HG03060 (cell line): ENCODE measurements around the gene BCL11B.

ENCODE experiments used
- ATAC-seq: cut with Tn5 transposase; IDR thresholded peaks from one replicate; pipeline ENCODE4 v1.9.1; 2021; ENCODE audit warnings: low read depth, moderate number of reproducible peaks; ENCODE audit not compliant: unreplicated experiment

The BCL11B gene

DNA sequence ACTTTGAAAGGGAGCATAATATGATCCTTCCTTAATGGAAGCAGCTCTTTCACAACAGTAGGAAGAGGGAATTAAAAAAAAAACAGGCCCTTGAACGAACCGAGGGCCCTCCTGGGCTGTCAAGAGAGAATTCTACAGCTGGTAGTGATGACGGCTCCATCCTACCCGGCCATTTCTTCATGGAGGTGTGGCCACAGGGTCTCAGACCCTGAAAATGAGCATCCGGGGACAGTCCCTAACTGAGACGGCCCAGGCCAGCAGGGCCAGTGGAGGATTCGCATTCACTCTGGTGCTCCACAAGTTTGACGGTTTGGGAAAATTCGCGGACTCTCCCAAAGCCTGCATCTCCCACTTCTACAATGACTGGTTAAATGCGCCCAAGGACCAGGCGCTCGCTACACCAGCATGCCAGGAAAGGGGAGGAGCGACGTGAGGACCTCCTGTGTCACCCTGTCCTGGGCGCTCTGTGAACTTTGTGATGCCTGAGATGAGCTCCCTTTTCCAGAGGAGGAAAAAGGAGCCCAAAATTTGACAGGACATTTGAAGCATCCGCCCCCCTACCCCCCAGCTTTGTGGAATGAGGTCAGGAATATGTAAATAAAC is 66.8 kb downstream of the BCL11B start:
- no peak for ATAC-seq

DNA sequence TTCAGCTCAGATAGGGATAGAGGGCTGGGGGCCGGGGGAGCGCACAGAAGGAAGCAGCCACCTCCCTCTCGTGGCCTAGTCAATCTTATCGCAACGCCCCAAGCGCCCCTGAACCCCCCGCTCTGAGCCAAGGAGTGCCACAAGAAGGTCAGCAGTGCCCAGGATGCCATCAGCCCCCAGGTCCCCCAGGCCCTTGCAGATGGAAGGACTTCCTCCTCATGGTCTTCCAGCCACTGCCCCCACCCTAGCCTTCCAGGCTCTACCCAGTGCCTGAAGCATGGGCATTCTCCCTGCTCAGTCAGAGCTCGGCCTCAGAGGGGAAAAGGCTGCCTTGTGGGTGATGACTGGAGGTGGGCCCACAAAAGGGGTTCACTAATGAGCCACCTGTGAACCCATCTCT is 68.2 kb downstream of the BCL11B start:
- ATAC-seq: no peak

DNA sequence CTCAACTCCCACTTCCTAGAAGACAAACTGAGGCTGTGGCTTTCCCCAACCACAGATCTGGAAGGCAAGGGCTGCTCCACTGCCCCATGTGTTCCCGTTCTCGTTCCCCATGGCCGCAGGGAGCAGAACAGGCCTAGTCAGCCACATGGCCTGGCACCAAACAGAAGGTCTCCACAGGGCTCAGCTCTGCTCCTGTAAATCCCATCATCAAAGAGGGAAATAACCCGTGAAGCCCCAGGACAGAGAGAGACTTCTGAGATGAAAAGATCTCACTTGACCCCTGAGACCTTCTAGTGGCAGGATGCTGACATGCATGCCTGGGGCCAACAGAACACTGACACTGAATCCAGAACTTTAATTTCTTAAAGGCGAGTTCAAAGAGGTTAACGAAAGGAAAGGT is 68.9 kb downstream of the BCL11B start:
- ATAC-seq: no peak

DNA sequence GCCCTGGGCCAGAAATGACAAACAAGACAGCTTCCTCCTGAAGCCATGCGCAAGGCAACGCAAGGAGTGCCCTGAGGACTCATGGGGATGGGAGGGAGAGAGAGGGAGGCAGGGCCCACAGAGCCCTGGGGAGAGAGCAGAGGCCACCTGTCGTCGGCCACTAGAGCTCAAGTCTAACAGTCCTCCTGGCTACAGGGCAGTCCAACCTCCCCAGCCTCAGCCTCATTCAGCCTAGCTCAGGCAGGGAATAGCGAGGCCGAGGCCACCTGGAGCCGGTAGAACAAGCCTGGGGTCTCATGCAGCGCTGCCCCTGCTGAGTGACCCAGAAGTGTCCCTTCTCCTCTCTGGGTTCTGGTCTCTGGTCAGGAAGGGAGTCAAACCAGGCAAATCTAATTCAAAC is 69.5 kb downstream of the BCL11B start:
- no peak for ATAC-seq

DNA sequence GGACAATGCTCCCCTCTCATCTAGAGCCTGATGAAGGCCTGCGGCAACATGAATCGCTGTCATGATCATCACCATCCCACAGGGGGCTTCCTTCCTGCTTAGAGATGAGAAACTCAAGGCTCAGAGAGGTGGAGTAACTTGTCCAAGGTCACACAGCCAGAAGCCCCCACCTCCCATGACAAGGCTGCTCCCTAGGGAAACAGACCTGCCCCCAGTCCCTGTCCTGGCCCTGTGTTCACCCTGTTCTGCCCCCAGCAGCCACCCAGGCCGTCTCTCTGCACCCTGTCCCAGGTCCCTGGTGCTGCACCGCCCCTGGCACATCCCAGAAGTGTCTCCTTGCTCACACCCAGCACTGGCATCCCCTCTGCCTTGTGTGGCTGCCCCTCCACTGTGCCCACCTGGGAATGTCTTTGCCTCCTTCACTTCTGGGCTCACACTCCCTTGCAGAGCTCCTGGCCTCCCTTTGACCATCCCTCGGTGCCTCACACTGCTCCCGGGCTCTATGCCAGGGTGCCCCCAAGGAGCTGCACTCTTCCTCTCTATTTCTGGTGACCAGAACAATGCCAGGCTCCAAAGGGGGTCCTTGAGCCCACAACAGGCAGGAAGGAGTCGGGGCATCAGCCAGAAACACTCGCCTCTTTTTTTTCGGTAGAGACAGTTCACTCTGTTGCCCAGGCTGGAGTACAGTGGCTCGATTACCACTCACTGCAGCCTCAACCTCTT is 70.5 kb downstream of the BCL11B start:
- no peak for ATAC-seq

DNA sequence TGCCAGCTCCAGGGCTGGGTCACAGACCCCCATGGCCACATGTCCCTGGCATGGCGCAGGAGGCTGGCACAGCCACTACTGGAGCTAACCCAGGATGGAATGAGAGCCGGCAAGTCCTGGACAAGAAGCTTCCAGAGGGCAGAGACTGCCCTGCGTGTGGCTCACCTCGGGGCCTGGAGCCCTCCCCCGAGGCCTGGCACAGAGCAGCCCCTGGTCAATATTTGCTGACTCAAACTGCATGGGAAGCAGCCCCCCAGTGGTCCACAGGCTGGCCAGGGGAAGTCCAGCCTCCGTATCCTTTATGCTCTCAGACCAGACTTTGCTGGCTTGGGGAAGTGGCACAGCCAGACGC is 71.4 kb downstream of the BCL11B start:
- no peak for ATAC-seq

DNA sequence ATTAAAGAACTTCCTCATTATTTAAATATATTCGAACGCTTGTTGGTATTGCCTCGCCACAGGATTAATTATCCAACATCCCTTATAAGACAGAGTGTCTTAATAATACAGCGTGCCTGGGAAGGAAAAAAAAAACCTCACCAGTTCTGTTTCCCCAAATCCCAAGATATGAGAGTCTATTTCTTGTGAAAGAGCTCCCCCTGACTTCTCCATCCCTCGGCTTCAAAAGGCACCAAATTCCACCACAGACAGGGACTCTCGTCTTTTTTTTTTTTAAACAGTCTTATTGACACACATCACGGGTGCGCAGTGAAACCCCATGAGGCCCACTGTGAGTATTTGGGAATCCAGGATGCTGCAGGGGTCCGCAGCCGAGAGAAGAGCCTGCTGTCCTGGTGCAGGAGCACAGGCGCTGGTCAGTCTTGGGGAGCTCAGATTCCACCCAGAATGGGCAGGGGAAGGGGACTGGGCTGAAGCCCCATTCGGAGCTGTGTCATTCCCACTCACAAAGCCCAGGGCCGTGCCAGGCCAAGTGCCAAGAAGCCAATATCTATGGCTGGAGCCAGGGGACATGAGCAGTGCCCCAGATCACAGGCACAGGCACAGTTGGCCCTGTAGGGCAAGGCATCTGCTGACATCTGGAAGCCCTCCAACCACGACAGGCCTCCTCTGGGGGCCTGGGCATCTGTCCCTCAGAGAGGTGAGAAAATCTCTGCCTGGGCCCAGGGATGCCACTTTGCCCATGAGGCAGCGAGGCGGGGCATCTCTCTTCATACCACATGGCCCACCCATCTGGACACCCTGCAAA is 71.9 kb downstream of the BCL11B start:
- ATAC-seq: no peak

DNA sequence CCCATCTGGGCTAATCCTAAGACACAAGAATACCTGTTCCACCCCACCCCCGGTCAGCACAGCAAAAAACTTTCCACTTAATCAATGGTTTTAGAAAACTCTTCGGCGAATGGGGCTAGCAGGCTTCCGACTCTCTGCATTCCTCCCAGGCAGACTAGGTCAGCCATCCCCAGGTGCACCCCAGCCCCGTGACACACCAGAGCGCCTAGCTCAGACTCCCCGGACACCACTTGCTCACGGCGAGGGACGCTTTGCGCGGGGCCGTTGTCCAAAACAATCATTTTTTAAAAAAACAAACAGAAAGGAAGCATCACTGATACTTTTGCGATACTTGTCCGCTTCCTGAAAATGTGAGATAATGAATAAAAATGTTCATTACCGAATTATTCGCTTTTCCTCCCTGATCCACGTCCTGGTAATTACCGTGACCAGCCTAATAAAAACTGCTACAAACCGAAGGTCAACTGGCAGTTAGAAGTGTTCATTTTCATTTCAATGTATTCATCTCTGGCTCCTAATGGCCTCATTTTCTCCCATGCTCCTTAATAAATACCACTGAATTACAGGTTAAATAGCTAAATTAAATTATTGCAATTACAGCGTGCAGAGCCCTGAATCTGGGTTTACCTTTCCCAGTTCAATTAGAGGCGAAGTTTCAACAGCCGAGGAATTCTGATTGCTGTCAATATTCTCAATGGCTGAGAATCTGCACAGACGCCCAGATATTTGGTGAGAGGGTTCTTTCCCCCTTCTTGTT is 73.1 kb downstream of the BCL11B start:
- no peak for ATAC-seq

DNA sequence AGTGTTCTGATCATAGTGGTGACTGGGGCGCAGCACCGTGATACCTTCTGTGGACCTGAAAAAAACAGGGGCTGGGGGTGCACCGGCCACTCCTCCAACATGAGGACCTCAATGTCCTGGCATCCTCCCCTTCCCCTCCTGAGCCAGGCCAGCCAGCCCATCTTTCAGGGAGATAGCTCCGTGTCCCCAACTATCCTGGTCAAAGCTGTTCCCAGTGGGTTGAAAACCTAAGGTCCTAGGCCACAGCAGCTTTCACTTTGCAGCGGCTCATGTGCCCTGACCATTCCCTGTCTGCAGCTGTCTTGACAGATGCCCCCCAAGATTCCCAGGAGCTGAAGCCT is 75.7 kb downstream of the BCL11B start:
- ATAC-seq: no peak

DNA sequence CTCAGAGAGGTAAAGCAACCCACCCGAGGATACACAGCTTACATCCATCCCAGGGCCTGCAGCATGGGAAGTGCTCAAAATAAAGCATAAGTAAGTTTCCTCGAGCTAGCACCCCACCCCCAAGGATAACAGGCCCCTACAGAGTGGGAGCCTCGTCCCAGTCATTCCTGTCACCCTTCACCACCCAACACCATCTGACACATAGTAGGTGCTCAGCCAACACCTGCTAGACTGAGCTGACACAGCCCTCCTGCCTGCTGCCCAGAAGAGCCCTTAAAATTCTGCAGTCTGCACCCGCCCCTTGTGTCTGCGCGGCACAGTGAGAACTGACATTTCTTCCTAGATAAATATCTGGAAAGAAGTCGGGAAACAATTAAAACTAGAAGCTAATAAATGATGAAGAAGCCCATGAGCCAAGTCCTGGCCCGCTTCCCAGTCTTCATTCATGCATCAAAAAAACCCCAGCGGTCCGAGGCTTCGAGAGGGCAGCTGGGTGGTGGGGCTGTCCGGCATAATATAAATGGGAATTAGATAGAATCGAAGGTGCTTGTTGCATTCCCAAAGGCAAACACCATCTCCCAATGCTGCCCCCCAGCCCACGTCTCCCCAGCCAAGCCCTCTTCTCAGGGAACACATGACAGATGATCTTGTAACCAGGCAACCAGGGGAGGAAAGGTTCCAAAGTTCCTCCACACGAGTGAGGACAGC is 76.2 kb downstream of the BCL11B start:
- ATAC-seq: no peak

DNA sequence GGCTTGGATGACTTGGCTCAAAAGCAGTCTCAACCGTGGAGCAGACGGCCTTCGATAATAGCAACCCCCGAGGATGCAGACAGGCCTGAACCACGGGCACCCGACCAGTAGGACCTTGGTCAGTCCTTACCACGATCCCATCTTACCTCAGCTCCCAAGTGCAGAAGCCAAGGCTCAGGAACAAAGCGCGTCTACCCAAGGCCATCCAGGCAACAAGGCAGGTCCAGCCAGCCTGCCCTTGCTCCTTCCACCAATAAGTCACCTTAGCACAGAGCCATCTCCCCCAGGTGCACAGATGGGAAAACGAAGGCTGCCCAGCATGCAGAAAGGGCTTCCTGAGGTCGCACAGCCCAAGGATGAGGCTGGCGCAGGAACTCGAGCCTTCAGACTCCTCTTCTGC is 77.3 kb downstream of the BCL11B start:
- ATAC-seq: no peak

DNA sequence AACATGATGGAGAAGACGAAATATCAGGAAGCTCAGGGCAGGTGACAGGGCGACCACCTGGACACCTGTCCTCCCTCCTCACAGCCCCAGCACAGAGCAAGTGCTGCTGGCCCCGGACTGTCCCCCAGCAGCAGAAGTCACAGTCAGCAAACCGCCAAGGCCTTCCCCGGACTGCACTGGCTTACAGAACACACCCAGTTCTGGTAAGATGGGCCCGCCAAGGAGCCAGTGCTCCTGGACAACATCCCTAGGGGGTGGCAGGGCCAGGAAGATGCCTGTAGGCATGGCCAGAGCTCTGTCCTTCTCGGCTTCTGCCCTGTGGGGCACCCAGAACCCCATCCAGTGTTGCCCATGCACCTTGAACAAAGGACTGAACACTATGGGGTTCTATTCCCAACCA is 77.9 kb downstream of the BCL11B start:
- no peak for ATAC-seq

DNA sequence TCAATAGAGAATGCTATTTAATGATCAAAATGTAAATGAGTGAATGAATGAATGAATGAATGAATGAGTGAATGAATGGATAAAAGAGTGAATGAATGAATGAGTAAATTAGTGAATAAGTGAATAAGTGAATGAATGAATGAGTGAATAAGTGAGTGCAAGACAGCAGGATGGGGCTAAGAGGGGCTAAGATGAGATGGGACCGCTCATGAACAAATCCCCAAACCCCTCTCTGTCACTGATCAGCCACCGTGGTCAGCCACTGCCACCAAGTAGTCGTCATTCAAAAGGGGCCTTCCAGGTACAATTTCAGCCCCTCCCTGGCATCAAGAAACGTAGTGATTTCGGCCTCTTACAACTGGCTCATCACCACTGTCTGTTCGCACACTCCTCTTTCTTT is 79.2 kb downstream of the BCL11B start:
- no peak for ATAC-seq

DNA sequence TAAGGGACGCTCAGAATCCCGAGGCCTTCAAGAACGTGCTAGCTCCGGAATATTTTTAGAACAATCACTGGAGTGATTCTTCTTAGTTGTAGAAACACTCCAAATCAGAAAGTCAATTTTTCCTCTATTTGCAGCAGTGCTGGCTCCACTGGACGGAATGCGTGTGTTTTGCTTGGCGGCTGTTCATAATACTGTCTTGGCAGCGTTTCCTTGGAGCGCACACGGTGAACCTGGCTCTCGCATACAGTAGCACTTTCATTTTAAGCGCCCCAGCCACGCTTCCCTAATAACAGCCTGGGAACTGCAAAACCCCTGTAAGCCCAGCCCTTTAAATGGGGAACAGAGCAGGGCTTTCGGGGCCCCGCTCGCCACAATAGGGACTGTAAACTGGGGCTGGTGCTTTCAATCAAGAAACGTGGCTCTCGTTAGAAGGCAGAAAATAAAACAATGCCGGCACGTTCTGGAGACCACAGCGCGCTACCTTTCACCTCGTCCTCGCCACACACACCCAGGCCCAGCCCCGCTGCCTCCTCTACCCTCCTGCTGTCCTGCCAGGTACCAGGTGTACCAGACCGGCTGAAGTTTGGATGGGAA is 79.9 kb downstream of the BCL11B start:
- ATAC-seq: no peak

DNA sequence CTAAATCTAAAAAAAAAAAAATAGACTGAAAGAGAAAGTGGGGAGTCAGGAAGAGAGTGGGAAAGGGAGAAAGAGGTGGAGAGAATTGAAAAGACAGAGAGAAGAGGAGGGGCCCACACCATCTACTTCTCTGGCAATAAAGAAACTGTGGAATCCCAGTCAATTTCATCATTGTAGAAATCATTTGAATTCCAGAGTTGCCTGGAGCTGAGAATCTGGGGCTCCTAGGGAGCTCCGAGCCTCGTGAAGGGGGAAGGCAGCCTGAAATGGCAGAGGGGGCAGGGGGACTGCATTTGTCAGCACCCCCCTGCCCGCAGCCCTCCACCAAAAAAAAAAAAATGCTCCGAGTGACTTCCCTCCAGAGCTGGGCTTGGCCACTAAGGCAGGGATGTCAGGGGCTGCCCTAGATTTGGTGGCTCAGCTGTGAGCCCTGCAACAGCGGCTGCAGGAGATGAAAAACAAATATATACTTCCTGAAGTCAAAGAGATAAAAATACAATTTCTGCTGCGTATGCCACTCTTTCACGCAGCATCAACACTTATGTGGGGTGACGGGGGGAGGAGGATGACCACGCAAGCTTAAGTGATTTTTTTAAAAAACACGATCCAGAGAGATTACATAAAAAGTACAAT is 80.5 kb downstream of the BCL11B start:
- no peak for ATAC-seq

DNA sequence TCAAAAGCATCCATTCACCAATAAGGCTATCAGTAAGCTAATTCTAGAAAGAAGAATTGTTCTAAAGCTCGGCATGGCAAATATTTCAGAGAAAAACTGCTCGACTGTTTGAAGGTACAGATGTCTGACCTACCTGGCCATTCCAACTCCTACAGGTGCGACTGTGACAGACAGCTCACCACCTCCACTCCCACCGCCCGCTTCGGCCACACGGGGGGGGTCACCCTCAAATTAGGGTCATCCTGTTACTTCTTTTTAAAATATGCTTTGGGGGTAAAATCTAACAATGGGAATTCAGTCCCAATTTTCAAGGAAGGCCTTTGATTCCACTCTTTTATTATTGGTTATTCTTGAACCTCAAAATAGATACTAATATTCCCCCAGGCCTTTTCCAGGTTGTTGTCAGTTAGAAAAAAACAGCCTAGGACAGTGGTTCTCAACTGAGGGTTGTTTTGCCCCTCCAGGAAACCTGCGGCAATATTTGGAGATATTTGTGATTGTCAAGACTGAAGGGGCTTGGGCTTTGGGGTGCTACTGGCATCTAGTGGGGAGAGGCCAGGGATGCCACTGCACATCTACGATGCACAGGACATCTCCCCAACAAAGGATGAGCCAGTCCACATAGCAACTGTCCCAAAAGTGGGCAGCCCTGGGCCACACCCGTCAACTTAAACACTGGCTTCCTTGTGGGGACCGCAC is 81.2 kb downstream of the BCL11B start:
- ATAC-seq: no peak

DNA sequence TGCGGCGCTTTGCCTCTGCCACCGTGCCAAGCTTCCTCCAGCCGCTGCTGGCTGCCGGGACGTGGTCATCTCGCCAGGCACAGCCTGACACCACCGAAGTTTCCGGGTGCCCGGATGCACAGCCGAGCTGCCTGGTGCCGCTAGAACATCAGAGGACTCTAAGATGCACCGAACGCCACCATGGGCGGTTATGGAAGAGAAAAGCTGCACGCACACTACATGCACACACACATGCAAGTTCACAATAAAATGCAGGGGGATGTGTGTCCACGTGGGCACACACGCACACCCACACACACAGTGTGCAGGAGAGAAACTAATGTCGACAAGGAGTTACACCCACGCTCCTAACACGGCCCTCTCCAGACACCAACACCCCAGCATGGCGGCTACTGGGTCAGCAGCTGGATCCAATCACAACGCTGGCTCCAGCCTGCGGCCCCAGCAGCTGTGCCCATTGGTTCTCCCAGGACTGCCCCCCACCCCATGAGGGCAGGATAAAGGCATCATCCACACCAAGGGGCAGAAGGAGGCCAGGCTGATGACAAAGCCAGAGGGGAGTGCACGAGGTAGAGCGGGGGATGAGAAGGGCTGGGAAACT is 82.7 kb downstream of the BCL11B start:
- no peak for ATAC-seq

DNA sequence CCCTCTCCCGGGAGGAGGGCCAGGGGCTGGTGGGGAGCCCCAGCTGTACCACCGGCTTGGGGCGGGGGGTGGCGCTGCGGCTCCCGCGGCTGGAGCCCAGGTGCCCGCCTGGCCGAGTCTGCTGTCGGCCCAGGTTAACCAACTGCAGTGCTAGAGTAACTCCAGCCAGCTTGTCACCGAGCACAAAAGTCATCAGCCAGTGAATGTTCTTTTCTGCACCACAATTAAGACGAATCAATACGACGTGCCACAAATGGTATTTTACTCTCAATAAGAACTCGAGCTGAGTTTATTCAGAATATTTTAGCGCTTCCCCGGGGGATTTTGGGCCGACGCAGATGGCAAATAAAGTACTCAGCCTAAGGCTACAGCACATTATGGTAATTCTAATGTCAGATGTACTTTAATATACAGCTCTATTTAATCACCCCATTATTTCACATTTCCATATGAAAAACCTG is 83.2 kb downstream of the BCL11B start:
- no peak for ATAC-seq

DNA sequence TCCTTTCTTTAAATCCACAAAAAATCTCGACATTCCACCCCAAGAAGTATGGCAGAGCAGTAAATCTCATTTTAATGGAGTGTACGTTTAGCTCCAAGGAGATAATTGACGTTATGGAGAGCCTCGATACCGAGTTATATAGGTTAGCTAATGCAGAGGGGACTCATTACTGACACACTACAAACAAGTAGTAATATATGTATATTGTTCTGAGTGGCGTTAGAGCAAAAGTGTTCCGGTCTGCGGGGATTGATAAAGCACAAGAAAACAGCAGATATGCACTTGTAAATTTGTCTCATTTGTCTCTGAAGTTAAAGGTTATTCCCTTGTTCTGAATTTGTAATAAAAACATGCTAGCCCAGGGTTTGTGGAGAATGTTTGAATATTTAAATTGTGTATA is 84.1 kb downstream of the BCL11B start:
- no peak for ATAC-seq
